Lower leg skin (tissue), 3 donors: ENCODE measurements around the gene SPATC1L.

Experiments
- CTCF ChIP-seq, 3 donors: fragments of 450-650 bp; IDR thresholded peaks; one replicate each; pipeline ENCODE4 v1.5.1; 2016; ENCODE audit warnings: antibody characterized with exemption in 3 of 3, mild to moderate bottlenecking in 3 of 3, moderate library complexity in 2 of 3
- POLR2A ChIP-seq, 2 donors: fragments of 450-650 bp; IDR thresholded peaks; one replicate each; pipeline ENCODE4 v1.6.1; 2016 to 2017; ENCODE audit warnings: antibody characterized with exemption in 2 of 2, mild to moderate bottlenecking in 1 of 2, moderate library complexity in 1 of 2

- TF ChIP-seq POLR2A (IDR thresholded peaks at IDR 0.05) (no peak), CTCF (IDR thresholded peaks at IDR 0.05) (no peak)
Measured at GRCh38 chr21:46196733-46197132, 12.5 kb upstream of the SPATC1L start.
